Loucy (cell line): ENCODE results near the gene EFNA4.
A peak's percentile ranks its signal among the peaks of the same experiment; 100 is the strongest.

Experiments
- H2AFZ ChIP-seq: fragments of 200-600 bp; sonication (generic); 2 replicates; pipeline ENCODE4 v1.6.0; 2016; ENCODE audit warnings: antibody characterized with exemption, mild to moderate bottlenecking, low read length, moderate library complexity
- H3F3A ChIP-seq: fragments of 200-600 bp; 2 replicates; pipeline ENCODE4 v1.6.0; 2016; ENCODE audit warnings: antibody characterized with exemption, low read depth, mild to moderate bottlenecking
- H3K27me3 ChIP-seq: fragments of 200-600 bp; sonication (generic); 2 replicates; pipeline ENCODE4 v1.6.1; 2014; ENCODE audit warnings: low read length, mild to moderate bottlenecking; ENCODE audit not compliant: insufficient read depth, poor library complexity, severe bottlenecking
- H3K36me3 ChIP-seq: fragments of 200-600 bp; sonication (generic); 2 replicates; pipeline ENCODE4 v1.6.1; 2016; ENCODE audit warnings: low read length; ENCODE audit not compliant: insufficient read depth
- H3K4me1 ChIP-seq: fragments of 200-600 bp; sonication (generic); 2 replicates; pipeline ENCODE4 v1.5.1; 2014; ENCODE audit warnings: low read length, mild to moderate bottlenecking; ENCODE audit not compliant: insufficient read depth, poor library complexity, severe bottlenecking
- H3K4me2 ChIP-seq: fragments of 200-600 bp; sonication (generic); 2 replicates; pipeline ENCODE4 v1.6.0; 2014; ENCODE audit warnings: antibody characterized with exemption, low read length, low read depth, mild to moderate bottlenecking; ENCODE audit not compliant: poor library complexity, severe bottlenecking
- H3K4me3 ChIP-seq: fragments of 200-600 bp; sonication (generic); 2 replicates; pipeline ENCODE4 v1.5.1; 2014; ENCODE audit warnings: low read length, mild to moderate bottlenecking, mixed read lengths; ENCODE audit not compliant: poor library complexity, severe bottlenecking
- H3K79me2 ChIP-seq: fragments of 200-600 bp; sonication (generic); 2 replicates; pipeline ENCODE4 v1.6.1; 2014; ENCODE audit warnings: low read length; ENCODE audit not compliant: insufficient read depth
- H3K9ac ChIP-seq: fragments of 200-600 bp; sonication (generic); 2 replicates; pipeline ENCODE4 v1.6.0; 2014; ENCODE audit warnings: mild to moderate bottlenecking, low read depth, low read length, moderate library complexity; ENCODE audit not compliant: poor library complexity, severe bottlenecking
- H3K9me2 ChIP-seq: fragments of 200-600 bp; sonication (generic); replicated peaks from 2 replicates; pipeline ENCODE4 v1.6.1; 2016; ENCODE audit warnings: low read depth, low read length, mixed read lengths
- H3K9me3 ChIP-seq: fragments of 200-600 bp; sonication (generic); 2 replicates; pipeline ENCODE4 v1.6.1; 2014; ENCODE audit warnings: mild to moderate bottlenecking, antibody characterized with exemption, low read length, low read depth; ENCODE audit not compliant: insufficient read depth
- H4K20me1 ChIP-seq: fragments of 200-600 bp; sonication (generic); 2 replicates; pipeline ENCODE4 v1.6.0; 2014; ENCODE audit warnings: antibody characterized with exemption, low read length, mild to moderate bottlenecking; ENCODE audit not compliant: insufficient read depth, poor library complexity, severe bottlenecking
- EZH2phosphoT487 ChIP-seq: fragments of 200-600 bp; IDR thresholded peaks from 2 replicates; pipeline ENCODE4 v1.6.1; 2018; ENCODE audit warnings: antibody characterized with exemption, mild to moderate bottlenecking, moderate library complexity, borderline replicate concordance
- TF ChIP-seq, protein P1 (sequence below): fragments of 200-600 bp; sonication (generic); conservative IDR thresholded peaks from 2 replicates; pipeline ENCODE4 v1.5.1; 2014; ENCODE audit warnings: mild to moderate bottlenecking, antibody characterized with exemption, low read length

Gene EFNA4

DNA sequence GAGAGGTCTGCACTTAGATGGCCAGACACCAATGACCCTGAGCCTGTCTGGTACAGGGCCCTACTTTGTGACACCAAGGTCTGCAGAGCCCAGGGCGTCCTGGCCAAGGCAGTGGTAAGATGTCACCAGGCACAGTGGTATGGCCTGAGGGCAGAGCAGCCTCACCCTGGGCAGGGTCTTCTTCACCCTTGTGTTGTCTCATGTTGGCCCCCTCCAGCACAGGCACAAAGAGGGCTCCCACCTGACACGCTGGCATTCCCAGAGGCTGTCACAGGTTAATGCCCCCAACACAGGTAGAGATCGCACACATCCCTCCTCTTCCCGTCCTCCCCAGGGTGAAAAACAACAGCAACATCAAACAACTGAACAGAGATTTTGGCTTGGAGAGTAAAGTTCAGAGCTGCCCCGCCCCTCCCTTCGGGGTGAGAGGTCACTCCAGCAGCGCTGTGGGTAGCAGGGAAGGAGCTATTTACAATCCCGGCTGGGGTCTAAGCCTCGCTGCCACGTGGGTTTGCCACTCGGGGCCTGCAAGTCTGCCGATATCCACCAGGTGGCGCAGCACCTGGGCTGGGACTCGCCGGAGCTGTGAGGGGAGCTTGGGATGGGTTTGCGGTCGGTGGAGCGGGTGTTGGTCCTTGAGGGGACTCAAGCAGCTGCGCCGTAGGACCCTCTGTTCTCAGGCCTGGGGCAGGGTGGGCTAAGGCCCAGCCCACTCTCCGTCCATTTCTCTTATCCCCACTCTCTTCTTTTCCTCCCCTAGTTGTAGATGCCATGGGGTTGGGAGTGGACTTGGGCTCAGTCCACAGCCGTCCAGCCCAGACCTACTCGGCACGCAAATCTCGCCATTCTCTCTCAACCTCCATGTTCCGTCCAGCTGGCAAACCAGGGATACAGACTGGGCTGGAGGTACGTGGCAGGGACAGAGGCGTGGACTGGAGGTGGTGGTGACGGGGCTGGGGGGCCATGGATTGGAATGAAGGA is 27.8 kb downstream of the EFNA4 start:
- Histone ChIP-seq H4K20me1 (no peaks in the 10 kb centered on the region), H3F3A (0 out of 2 replicates have a peak, but pooled peaks cover 2% of the 10 kb centered on the region), H3K9me2 (no peaks in the 10 kb centered on the region), H2AFZ (peak overlapping the region; percentile 83), H3K4me3 (no peak overlapping the region), H3K27me3 (no peaks in the 10 kb centered on the region), H3K79me2 (peaks cover 6% of the 10 kb centered on the region; the same call in 1 of the 2 replicates), H3K4me1 (peaks cover 12% of the 10 kb centered on the region), H3K9me3 (no peaks in the 10 kb centered on the region), H3K36me3 (no peaks in the 10 kb centered on the region), H3K9ac (no peak overlapping the region), H3K4me2 (peak overlapping the region; percentile 27)
- TF ChIP-seq EZH2phosphoT487 = no peak
- TF ChIP-seq, protein P1, sequence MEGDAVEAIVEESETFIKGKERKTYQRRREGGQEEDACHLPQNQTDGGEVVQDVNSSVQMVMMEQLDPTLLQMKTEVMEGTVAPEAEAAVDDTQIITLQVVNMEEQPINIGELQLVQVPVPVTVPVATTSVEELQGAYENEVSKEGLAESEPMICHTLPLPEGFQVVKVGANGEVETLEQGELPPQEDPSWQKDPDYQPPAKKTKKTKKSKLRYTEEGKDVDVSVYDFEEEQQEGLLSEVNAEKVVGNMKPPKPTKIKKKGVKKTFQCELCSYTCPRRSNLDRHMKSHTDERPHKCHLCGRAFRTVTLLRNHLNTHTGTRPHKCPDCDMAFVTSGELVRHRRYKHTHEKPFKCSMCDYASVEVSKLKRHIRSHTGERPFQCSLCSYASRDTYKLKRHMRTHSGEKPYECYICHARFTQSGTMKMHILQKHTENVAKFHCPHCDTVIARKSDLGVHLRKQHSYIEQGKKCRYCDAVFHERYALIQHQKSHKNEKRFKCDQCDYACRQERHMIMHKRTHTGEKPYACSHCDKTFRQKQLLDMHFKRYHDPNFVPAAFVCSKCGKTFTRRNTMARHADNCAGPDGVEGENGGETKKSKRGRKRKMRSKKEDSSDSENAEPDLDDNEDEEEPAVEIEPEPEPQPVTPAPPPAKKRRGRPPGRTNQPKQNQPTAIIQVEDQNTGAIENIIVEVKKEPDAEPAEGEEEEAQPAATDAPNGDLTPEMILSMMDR = peak; percentile 95

- Histone ChIP-seq H3K4me3 (no peak overlapping the region), H3K4me1 (peaks cover 5% of the 10 kb centered on the region), H3F3A (0 out of 2 replicates have a peak, but pooled peaks cover 2% of the 10 kb centered on the region), H3K27me3 (no peaks in the 10 kb centered on the region), H2AFZ (no peak overlapping the region), H3K9ac (no peak overlapping the region), H3K9me2 (no peaks in the 10 kb centered on the region), H3K4me2 (no peak overlapping the region), H3K36me3 (no peaks in the 10 kb centered on the region), H3K9me3 (no peaks in the 10 kb centered on the region), H3K79me2 (no peaks in the 10 kb centered on the region), H4K20me1 (no peaks in the 10 kb centered on the region)
- TF ChIP-seq, protein P1 = no peak
- no peak for TF ChIP-seq EZH2phosphoT487
These were observed 28.6 kb downstream of the EFNA4 start for GRCh38 chr1:155092131-155092530.

- no peak overlapping the region for H3K9ac ChIP-seq
- H3K27me3 ChIP-seq = no peaks in the 10 kb centered on the region
- no peak overlapping the region for H3K4me2 ChIP-seq
- no peaks in the 10 kb centered on the region for H3K79me2 ChIP-seq
- TF ChIP-seq, protein P1 = no peak
- no peaks in the 10 kb centered on the region for H4K20me1 ChIP-seq
- no peaks in the 10 kb centered on the region for H3K9me3 ChIP-seq
- no peaks in the 10 kb centered on the region for H3K36me3 ChIP-seq
- 0 out of 2 replicates have a peak, but pooled peaks cover 2% of the 10 kb centered on the region for H3F3A ChIP-seq
- no peak overlapping the region for H2AFZ ChIP-seq
- H3K4me1 ChIP-seq = peaks cover 4% of the 10 kb centered on the region
- H3K9me2 ChIP-seq = no peaks in the 10 kb centered on the region
- H3K4me3 ChIP-seq = no peak overlapping the region
These were observed 29.1 kb downstream of the EFNA4 start for GRCh38 chr1:155092641-155093040.
